ENCODE data around the gene PRICKLE1.

Gene PRICKLE1

GRCh38 chr12:42636993-42637392 is 47.4 kb upstream of the PRICKLE1 start:
- no peaks in the 10 kb centered on the region for H3K9me3 ChIP-seq (ENCODE audit: insufficient read depth, low read depth, low read length)
- no peaks in the 10 kb centered on the region for H3K27me3 ChIP-seq (ENCODE audit: insufficient read depth, low read length, poor library complexity, severe bottlenecking)
- H3F3A ChIP-seq (ENCODE audit: low read depth), result no peaks in the 10 kb centered on the region
- no peak overlapping the region for H3K4me2 ChIP-seq (ENCODE audit: low read depth, low read length, poor library complexity, severe bottlenecking)
- H3K9me2 ChIP-seq (replicated peaks; ENCODE audit: low read depth, low read length), result no peaks in the 10 kb centered on the region
- H3K79me2 ChIP-seq (ENCODE audit: insufficient read depth, low read length), result no peaks in the 10 kb centered on the region
- H3K4me3 ChIP-seq (ENCODE audit: low read length, poor library complexity, severe bottlenecking), result no peak overlapping the region
- no peak overlapping the region for H2AFZ ChIP-seq (ENCODE audit: low read length)
- no peaks in the 10 kb centered on the region for H3K4me1 ChIP-seq (ENCODE audit: insufficient read depth, low read length, poor library complexity, severe bottlenecking)
- no peaks in the 10 kb centered on the region for H3K36me3 ChIP-seq (ENCODE audit: insufficient read depth, low read length)
- H3K9ac ChIP-seq (ENCODE audit: low read depth, low read length, poor library complexity, severe bottlenecking), result no peak overlapping the region
- TF ChIP-seq CTCF (conservative IDR thresholded peaks at IDR 0.05; ENCODE audit: low read length) (no peak), EZH2phosphoT487 (IDR thresholded peaks at IDR 0.05; ENCODE audit: borderline replicate concordance) (no peak)
- no peaks in the 10 kb centered on the region for H4K20me1 ChIP-seq (ENCODE audit: insufficient read depth, low read length, poor library complexity, severe bottlenecking)

- TF ChIP-seq CTCF (conservative IDR thresholded peaks at IDR 0.05; ENCODE audit: low read length) (no peak), EZH2phosphoT487 (IDR thresholded peaks at IDR 0.05; ENCODE audit: borderline replicate concordance) (no peak)
- Histone ChIP-seq H3K36me3 (ENCODE audit: insufficient read depth, low read length) (no peaks in the 10 kb centered on the region), H4K20me1 (ENCODE audit: insufficient read depth, low read length, poor library complexity, severe bottlenecking) (no peaks in the 10 kb centered on the region), H3K4me2 (ENCODE audit: low read depth, low read length, poor library complexity, severe bottlenecking) (no peak overlapping the region), H3K27me3 (ENCODE audit: insufficient read depth, low read length, poor library complexity, severe bottlenecking) (no peaks in the 10 kb centered on the region), H3K9me2 (replicated peaks; ENCODE audit: low read depth, low read length) (no peaks in the 10 kb centered on the region), H3K79me2 (ENCODE audit: insufficient read depth, low read length) (no peaks in the 10 kb centered on the region), H2AFZ (ENCODE audit: low read length) (no peak overlapping the region), H3K9me3 (ENCODE audit: insufficient read depth, low read depth, low read length) (no peaks in the 10 kb centered on the region), H3K9ac (ENCODE audit: low read depth, low read length, poor library complexity, severe bottlenecking) (no peak overlapping the region), H3F3A (ENCODE audit: low read depth) (no peaks in the 10 kb centered on the region), H3K4me1 (ENCODE audit: insufficient read depth, low read length, poor library complexity, severe bottlenecking) (no peaks in the 10 kb centered on the region), H3K4me3 (ENCODE audit: low read length, poor library complexity, severe bottlenecking) (no peak overlapping the region)
These were observed 44.0 kb upstream of the PRICKLE1 start for GRCh38 chr12:42633594-42633993.

- no peaks in the 10 kb centered on the region for H3K4me1 ChIP-seq (ENCODE audit: insufficient read depth, low read length, poor library complexity, severe bottlenecking)
- no peaks in the 10 kb centered on the region for H3F3A ChIP-seq (ENCODE audit: low read depth)
- no peaks in the 10 kb centered on the region for H3K36me3 ChIP-seq (ENCODE audit: insufficient read depth, low read length)
- H3K4me2 ChIP-seq (ENCODE audit: low read depth, low read length, poor library complexity, severe bottlenecking), result no peak overlapping the region
- no peak overlapping the region for H2AFZ ChIP-seq (ENCODE audit: low read length)
- no peaks in the 10 kb centered on the region for H3K79me2 ChIP-seq (ENCODE audit: insufficient read depth, low read length)
- TF ChIP-seq EZH2phosphoT487 (IDR thresholded peaks at IDR 0.05; ENCODE audit: borderline replicate concordance) (no peak), CTCF (conservative IDR thresholded peaks at IDR 0.05; ENCODE audit: low read length) (no peak)
- no peaks in the 10 kb centered on the region for H3K9me2 ChIP-seq (replicated peaks; ENCODE audit: low read depth, low read length)
- no peaks in the 10 kb centered on the region for H4K20me1 ChIP-seq (ENCODE audit: insufficient read depth, low read length, poor library complexity, severe bottlenecking)
- H3K9me3 ChIP-seq (ENCODE audit: insufficient read depth, low read depth, low read length), result no peaks in the 10 kb centered on the region
- H3K4me3 ChIP-seq (ENCODE audit: low read length, poor library complexity, severe bottlenecking), result no peak overlapping the region
- no peaks in the 10 kb centered on the region for H3K27me3 ChIP-seq (ENCODE audit: insufficient read depth, low read length, poor library complexity, severe bottlenecking)
- H3K9ac ChIP-seq (ENCODE audit: low read depth, low read length, poor library complexity, severe bottlenecking), result no peak overlapping the region
These were observed 42.0 kb upstream of the PRICKLE1 start for GRCh38 chr12:42631513-42631912.

All from Loucy (cell line).